Measurements from ENCODE around the gene FAM177A1. TPM values are rescaled to one million over a fixed set of nuclear protein-coding genes. Genes with fewer than 3 reads are reported as not detected.

FAM177A1 gene
- total and polyA plus RNA-seq, 2 donors from 2014 or later = 66.4 to 114 TPM

DNA sequence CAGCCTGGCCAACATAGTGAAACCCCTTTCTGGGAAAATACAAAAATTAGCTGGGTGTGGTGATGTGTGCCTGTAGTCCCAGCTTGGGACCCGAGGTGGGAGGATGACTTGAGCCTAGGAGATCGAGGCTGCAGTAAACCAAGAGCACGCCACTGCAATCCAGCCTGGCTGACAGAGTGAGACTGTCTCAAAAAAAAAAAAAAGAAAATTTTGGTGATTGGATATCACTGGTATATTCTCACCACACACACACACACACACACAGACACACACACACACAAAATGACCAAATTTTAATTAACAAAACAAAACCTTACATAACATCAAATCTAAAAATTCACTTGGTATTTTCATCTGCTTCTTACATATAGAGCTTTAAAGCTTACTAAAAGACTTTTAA, 3.4 kb upstream of the FAM177A1 start:
- Histone ChIP-seq H3K4me3 (ENCODE audit: low read length in 3 of 3) (no peak overlapping the region), H3K9me3 (ENCODE audit: control insufficient read depth in 2 of 3, insufficient read depth in 1 of 3, low read length in 3 of 3) (no peaks in the 10 kb centered on the region), H3K9ac (ENCODE audit: low read length in 3 of 3) (no peak overlapping the region), H3K27me3 (ENCODE audit: control insufficient read depth, insufficient read depth, low read length) (no peaks in the 10 kb centered on the region), H3K4me1 (ENCODE audit: control insufficient read depth in 2 of 3, insufficient read depth in 2 of 3, low read depth in 1 of 3, low read length in 3 of 3) (peaks cover 0 to 5% (median 1%) of the 10 kb centered on the region in 3 donors), H3K27ac (ENCODE audit: low read depth in 2 of 2, low read length in 2 of 2) (no peak overlapping the region), H3K36me3 (ENCODE audit: control insufficient read depth in 2 of 3, insufficient read depth in 3 of 3, low read length in 3 of 3) (no peaks in the 10 kb centered on the region)
- no peak for FAIRE-seq
- TF ChIP-seq, protein P1, sequence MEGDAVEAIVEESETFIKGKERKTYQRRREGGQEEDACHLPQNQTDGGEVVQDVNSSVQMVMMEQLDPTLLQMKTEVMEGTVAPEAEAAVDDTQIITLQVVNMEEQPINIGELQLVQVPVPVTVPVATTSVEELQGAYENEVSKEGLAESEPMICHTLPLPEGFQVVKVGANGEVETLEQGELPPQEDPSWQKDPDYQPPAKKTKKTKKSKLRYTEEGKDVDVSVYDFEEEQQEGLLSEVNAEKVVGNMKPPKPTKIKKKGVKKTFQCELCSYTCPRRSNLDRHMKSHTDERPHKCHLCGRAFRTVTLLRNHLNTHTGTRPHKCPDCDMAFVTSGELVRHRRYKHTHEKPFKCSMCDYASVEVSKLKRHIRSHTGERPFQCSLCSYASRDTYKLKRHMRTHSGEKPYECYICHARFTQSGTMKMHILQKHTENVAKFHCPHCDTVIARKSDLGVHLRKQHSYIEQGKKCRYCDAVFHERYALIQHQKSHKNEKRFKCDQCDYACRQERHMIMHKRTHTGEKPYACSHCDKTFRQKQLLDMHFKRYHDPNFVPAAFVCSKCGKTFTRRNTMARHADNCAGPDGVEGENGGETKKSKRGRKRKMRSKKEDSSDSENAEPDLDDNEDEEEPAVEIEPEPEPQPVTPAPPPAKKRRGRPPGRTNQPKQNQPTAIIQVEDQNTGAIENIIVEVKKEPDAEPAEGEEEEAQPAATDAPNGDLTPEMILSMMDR (IDR thresholded peaks at IDR 0.05; ENCODE audit: borderline replicate concordance, extremely low read depth, insufficient read depth) = no peak
- intact Hi-C loops (cut with DNase I) = no loop called here
- no peak for DNase-seq

DNA sequence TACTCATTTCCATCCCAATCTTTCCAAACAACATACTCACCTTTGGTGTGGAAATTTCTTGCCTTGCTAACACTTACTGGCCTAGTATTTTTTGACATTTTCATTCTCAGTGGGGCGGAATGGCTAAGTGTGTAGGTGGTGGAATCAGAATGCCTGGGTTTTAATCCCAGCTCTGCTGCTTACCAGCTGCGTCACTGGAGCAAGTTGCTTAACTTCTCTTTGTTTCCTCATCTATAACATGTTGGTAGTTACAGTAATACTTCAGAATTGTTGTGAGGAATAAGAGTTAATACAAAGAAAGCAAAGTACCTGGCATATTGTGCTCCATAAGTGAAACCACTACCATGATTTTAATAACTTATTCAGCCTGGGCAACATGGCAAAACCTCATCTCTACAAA, 3.0 kb upstream of the FAM177A1 start:
- no peaks in the 10 kb centered on the region for H3K36me3 ChIP-seq (ENCODE audit: control insufficient read depth in 2 of 3, insufficient read depth in 3 of 3, low read length in 3 of 3)
- peaks cover 0 to 5% (median 2%) of the 10 kb centered on the region in 3 donors for H3K4me1 ChIP-seq (ENCODE audit: control insufficient read depth in 2 of 3, insufficient read depth in 2 of 3, low read depth in 1 of 3, low read length in 3 of 3)
- TF ChIP-seq, protein P1 (IDR thresholded peaks at IDR 0.05; ENCODE audit: borderline replicate concordance, extremely low read depth, insufficient read depth) = no peak
- no peak overlapping the region for H3K27ac ChIP-seq (ENCODE audit: low read depth in 2 of 2, low read length in 2 of 2)
- intact Hi-C loops (cut with DNase I) = no loop called here
- no peak overlapping the region for H3K4me3 ChIP-seq (ENCODE audit: low read length in 3 of 3)
- FAIRE-seq (no peak), DNase-seq (no peak)
- H3K9me3 ChIP-seq (ENCODE audit: control insufficient read depth in 2 of 3, insufficient read depth in 1 of 3, low read length in 3 of 3) = no peaks in the 10 kb centered on the region
- no peak overlapping the region for H3K9ac ChIP-seq (ENCODE audit: low read length in 3 of 3)
- no peaks in the 10 kb centered on the region for H3K27me3 ChIP-seq (ENCODE audit: control insufficient read depth, insufficient read depth, low read length)

DNA sequence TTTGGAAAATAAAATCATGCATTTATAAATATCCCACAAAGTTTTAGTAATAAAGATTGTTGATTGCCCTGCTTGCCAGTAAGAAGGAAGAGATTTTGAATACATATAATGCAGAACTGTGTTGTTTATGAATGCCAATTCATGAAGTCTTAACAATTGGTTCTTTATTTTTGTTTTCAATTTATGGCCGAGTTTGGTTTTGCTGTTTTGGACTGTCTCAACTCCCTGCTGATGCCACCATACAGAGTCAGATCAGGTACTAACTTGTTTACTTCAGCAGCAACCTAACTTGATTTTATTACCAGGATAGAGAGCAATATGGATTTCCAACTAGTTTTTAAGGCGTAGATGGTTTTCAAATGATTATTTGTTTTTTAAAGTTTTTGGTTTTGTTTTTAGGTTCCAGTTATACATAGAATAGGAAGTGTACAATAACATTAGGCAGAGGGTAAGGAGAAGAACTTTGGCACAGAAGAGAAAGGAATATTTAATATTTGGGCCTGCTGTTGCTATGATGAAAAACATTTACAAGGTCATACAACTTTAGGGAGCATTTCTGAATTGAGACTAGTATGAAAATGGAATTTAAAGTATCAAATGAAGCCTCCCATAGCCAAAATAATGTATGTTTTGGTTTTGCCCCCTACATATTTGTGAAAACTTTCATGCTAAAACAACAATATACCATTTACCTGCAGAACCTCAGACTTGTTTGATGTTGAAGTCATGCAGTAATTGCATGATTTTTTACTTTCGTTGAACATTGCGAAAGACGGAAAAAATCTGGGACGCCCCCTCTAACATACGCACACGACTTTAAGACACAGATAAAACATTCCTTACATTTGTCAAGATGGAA, 904 bp upstream of the FAM177A1 start:
- H3K27me3 ChIP-seq (ENCODE audit: control insufficient read depth, insufficient read depth, low read length) = no peaks in the 10 kb centered on the region
- H3K4me3 ChIP-seq (ENCODE audit: low read length in 3 of 3) = peak overlapping the region; percentile 90 to 93 (median 91)
- no peaks in the 10 kb centered on the region for H3K36me3 ChIP-seq (ENCODE audit: control insufficient read depth in 2 of 3, insufficient read depth in 3 of 3, low read length in 3 of 3)
- peak overlapping the region; percentile 45 to 98 (median 90) for H3K9ac ChIP-seq (ENCODE audit: low read length in 3 of 3)
- FAIRE-seq (no peak), DNase-seq (peak in 1 of 5 donors; percentile 12)
- peak overlapping the region; percentile 89 to 97 for H3K27ac ChIP-seq (ENCODE audit: low read depth in 2 of 2, low read length in 2 of 2)
- intact Hi-C loops (cut with DNase I) = no loop called here
- peaks cover 0 to 5% (median 2%) of the 10 kb centered on the region in 3 donors for H3K4me1 ChIP-seq (ENCODE audit: control insufficient read depth in 2 of 3, insufficient read depth in 2 of 3, low read depth in 1 of 3, low read length in 3 of 3)
- H3K9me3 ChIP-seq (ENCODE audit: control insufficient read depth in 2 of 3, insufficient read depth in 1 of 3, low read length in 3 of 3) = no peaks in the 10 kb centered on the region
- TF ChIP-seq, protein P1 (IDR thresholded peaks at IDR 0.05; ENCODE audit: borderline replicate concordance, extremely low read depth, insufficient read depth) = no peak
